ENCODE measurements around the gene CTPS2.

DNA sequence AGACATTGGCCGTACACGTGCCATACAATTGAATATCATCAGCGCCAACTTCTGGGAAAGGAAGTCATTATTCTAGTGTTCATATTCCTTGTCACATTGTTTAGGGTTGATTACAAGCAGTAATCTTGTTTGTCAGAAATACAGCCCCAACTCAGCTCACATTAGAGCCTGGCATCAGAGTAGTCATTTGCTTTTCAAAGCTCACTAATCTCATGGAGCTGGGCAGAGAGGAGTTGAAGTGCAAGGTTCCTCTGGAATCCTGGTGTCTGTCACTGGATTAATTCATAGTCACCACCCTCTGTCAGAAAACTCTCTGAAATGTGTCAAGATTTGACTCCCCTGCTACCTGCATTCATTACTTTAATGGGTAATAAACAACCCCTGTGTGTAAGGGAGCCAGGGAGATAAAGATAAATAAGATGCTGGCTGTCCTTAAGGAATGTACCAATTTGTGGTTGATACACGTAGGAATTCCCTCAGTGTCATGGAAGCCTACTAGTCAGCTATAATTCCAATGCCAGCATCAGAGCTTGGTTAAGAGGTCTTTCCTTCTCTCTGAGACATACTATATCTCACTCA is 106.2 kb downstream of the CTPS2 start:
- TF ChIP-seq, protein P1, sequence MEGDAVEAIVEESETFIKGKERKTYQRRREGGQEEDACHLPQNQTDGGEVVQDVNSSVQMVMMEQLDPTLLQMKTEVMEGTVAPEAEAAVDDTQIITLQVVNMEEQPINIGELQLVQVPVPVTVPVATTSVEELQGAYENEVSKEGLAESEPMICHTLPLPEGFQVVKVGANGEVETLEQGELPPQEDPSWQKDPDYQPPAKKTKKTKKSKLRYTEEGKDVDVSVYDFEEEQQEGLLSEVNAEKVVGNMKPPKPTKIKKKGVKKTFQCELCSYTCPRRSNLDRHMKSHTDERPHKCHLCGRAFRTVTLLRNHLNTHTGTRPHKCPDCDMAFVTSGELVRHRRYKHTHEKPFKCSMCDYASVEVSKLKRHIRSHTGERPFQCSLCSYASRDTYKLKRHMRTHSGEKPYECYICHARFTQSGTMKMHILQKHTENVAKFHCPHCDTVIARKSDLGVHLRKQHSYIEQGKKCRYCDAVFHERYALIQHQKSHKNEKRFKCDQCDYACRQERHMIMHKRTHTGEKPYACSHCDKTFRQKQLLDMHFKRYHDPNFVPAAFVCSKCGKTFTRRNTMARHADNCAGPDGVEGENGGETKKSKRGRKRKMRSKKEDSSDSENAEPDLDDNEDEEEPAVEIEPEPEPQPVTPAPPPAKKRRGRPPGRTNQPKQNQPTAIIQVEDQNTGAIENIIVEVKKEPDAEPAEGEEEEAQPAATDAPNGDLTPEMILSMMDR (IDR thresholded peaks at IDR 0.05 in 2 of 3, conservative IDR thresholded peaks at IDR 0.05 in 1 of 3; ENCODE audit: borderline replicate concordance in 1 of 3, insufficient read depth in 1 of 3, low read depth in 2 of 3, low read length in 2 of 3): no peak
- TF ChIP-seq SP1 (IDR thresholded peaks at IDR 0.05; ENCODE audit: low read depth) (no peak), EZH2phosphoT487 (IDR thresholded peaks at IDR 0.05; ENCODE audit: borderline replicate concordance) (no peak), ZNF274 (IDR thresholded peaks at IDR 0.05; ENCODE audit: low read depth, low read length) (no peak), EZH2 (IDR thresholded peaks at IDR 0.05) (no peak)

Data from HCT116 (cell line).